T-helper 1 cell treated with Interleukin-12 subunit alpha and Interleukin-12 subunit beta and Interleukin-4 antibody, amounts not matched to agents 30 ng/mL and 1 ng/mL, for 36 hours (primary cell): ENCODE measurements around the gene OR4C15. TPM values are rescaled to one million over a fixed set of nuclear protein-coding genes. Genes with fewer than 3 reads are reported as not detected.

Experiments
- intact Hi-C: fragments of 100-400 bp; cut with micrococcal nuclease; formaldehyde crosslinking; loops from one replicate; pipeline ENCODE4 v1.15.1; 2024
- total RNA-seq: library from RNA; stranded (reverse); gene quantifications from 2 replicates; pipeline ENCODE4 v1.2.3, GENCODE V29; 2022

Gene OR4C15
- not detected in 2 replicates for total RNA-seq

DNA sequence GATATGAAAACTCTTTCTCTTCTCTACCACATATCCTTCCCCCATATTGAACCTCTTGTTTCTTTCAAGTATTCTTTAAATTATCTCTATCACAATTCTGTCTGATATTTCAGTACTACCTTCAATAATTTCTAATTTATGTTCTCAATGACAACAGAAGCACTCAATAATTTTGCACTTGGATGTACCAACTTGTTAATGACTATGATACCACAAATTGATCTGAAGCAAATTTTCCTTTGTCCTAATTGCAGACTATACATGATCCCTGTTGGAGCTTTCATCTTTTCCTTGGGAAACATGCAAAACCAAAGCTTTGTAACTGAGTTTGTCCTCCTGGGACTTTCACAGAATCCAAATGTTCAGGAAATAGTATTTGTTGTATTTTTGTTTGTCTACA lies at the start of gene OR4C15:
TSS of gene OR4C15 (plus strand) at position 301 of the 400 bp plus-strand sequence. CDS start at position 301, 0 bp downstream.
- intact Hi-C loops, result no loop called here

DNA sequence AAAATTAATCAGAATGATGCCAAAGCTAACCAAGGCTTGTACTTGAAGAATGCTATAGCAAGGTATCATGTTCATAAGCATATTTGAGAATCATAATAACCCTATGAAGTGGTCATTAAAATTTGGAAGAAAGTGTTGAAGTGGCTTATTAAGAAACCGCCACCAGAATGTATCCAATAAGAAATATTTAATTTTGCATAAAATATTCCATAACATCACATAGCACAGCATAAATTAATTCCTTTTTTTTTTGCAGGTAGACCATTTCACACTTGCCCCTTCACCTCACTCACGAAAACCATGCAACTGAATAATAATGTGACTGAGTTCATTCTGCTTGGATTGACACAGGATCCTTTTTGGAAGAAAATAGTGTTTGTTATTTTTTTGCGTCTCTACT lies 17.6 kb downstream of the OR4C15 start, which contains the start of gene OR4C16:
TSS of gene OR4C16 (plus strand) at position 301 of the 400 bp plus-strand sequence. CDS start at position 301, 0 bp downstream.
- intact Hi-C loops, result no loop called here

DNA sequence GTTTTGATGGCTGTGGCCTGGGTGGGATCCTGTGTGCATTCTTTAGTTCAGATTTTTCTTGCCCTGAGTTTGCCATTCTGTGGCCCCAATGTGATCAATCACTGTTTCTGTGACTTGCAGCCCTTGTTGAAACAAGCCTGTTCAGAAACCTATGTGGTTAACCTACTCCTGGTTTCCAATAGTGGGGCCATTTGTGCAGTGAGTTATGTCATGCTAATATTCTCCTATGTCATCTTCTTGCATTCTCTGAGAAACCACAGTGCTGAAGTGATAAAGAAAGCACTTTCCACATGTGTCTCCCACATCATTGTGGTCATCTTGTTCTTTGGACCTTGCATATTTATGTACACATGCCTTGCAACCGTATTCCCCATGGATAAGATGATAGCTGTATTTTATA lies 18.3 kb downstream of the OR4C15 start:
- intact Hi-C loops, result no loop called here

Other genes with a start within 250 kb of the OR4C15 start
- gene OR4A16, start 211.3 kb upstream of the OR4C15 start, total RNA-seq, result not detected in 2 replicates
- not detected in 2 replicates for gene OR4A15, start 186.5 kb upstream of the OR4C15 start, total RNA-seq
- gene OR4C16, start 17.7 kb downstream of the OR4C15 start, total RNA-seq, result not detected in 2 replicates
- gene OR4C11, start 53.2 kb downstream of the OR4C15 start, total RNA-seq, result not detected in 2 replicates
- gene OR4P4, start 80.6 kb downstream of the OR4C15 start, total RNA-seq, result not detected in 2 replicates
- gene OR4S2, start 93.9 kb downstream of the OR4C15 start, total RNA-seq, result not detected in 2 replicates
- gene OR4C6, start 107.7 kb downstream of the OR4C15 start, total RNA-seq, result not detected in 2 replicates
- gene OR5D13, start 219.0 kb downstream of the OR4C15 start, total RNA-seq, result not detected in 2 replicates
- not detected in 2 replicates for gene OR5D14, start 241.1 kb downstream of the OR4C15 start, total RNA-seq